RWPE2 (cell line): ENCODE results near the gene MIF4GD.

ENCODE experiments used
- ATAC-seq: fragments of 200-7000 bp; cut with Tn5 transposase; 3 replicates; pipeline ENCODE4 v1.9.1; 2021; ENCODE audit warnings: low read depth
- DNase-seq: peaks from one replicate; pipeline ENCODE4 v3.0.0-alpha.2; 2020; ENCODE audit warnings: low spot score
- H3K27ac ChIP-seq: fragments of 450-650 bp; 2 replicates; pipeline ENCODE4 v1.5.1; 2017; ENCODE audit warnings: mild to moderate bottlenecking; ENCODE audit not compliant: poor library complexity, severe bottlenecking
- H3K27me3 ChIP-seq: fragments of 250-450 bp; sonication (Bioruptor Pico); 2 replicates; pipeline ENCODE4 v1.5.1; 2021; ENCODE audit warnings: mild to moderate bottlenecking, moderate library complexity; ENCODE audit not compliant: insufficient read depth, poor library complexity, severe bottlenecking
- H3K36me3 ChIP-seq: fragments of 250-450 bp; sonication (Bioruptor Pico); 2 replicates; pipeline ENCODE4 v1.5.1; 2020; ENCODE audit warnings: low read depth, mild to moderate bottlenecking, moderate library complexity
- H3K4me1 ChIP-seq: fragments of 250-450 bp; sonication (Bioruptor Pico); 2 replicates; pipeline ENCODE4 v1.5.1; 2021; ENCODE audit warnings: mild to moderate bottlenecking, moderate library complexity; ENCODE audit not compliant: insufficient read depth, poor library complexity, severe bottlenecking
- H3K4me3 ChIP-seq: fragments of 250-450 bp; sonication (Bioruptor Pico); 2 replicates; pipeline ENCODE4 v1.5.1; 2021; ENCODE audit warnings: mild to moderate bottlenecking, moderate library complexity; ENCODE audit not compliant: severe bottlenecking
- H3K9me3 ChIP-seq: fragments of 250-450 bp; sonication (Bioruptor Pico); 2 replicates; pipeline ENCODE4 v1.5.1; 2021; ENCODE audit warnings: mild to moderate bottlenecking, moderate library complexity; ENCODE audit not compliant: severe bottlenecking
- TF ChIP-seq, protein P1 (sequence below): fragments of 450-650 bp; IDR thresholded peaks from one replicate; pipeline ENCODE4 v1.5.1; 2017; ENCODE audit warnings: mild to moderate bottlenecking, moderate library complexity; ENCODE audit not compliant: poor library complexity, severe bottlenecking

MIF4GD gene

DNA sequence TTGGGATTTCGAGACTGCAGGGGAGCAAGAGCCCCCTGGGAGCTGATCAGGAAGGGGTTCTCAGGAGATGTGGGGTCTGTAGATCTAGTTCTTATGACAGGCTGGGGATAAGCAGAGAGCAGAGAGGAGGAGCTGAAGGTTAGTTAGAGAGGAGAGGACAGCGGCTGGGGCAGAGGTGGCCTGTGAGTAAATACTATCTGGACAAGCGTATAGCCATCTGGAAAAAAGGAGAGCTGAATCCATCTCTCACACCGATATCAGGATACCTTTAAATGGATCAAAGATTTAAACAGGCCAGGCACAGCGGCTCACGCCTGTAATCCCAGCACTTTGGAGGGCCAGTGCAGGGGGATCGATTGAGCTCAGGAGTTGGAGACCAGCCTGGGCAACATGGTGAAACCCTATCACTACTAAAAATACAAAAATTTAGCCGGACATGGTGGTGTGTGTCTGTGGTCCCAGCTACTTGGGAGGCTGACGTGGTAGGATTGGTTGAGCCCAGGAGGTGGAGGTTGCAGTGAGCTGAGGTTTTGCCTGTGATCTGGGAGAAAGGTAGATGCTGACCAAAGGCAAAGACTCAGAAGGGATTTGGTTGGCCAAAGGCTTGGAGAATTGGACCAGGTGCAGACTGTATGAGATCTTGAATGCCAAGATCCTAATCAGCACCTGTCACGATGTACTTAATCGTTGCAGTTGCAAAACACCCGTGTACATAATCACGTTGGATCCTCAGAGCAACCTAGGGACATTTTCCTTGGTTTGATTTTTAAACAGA, 37.1 kb upstream of the MIF4GD start:
- Histone ChIP-seq H3K4me1 (no peaks in the 10 kb centered on the region), H3K36me3 (no peaks in the 10 kb centered on the region), H3K27me3 (no peaks in the 10 kb centered on the region), H3K9me3 (no peaks in the 10 kb centered on the region), H3K4me3 (no peak overlapping the region), H3K27ac (no peak overlapping the region)
- DNase-seq (no peak), ATAC-seq (no peak)
- TF ChIP-seq, protein P1, sequence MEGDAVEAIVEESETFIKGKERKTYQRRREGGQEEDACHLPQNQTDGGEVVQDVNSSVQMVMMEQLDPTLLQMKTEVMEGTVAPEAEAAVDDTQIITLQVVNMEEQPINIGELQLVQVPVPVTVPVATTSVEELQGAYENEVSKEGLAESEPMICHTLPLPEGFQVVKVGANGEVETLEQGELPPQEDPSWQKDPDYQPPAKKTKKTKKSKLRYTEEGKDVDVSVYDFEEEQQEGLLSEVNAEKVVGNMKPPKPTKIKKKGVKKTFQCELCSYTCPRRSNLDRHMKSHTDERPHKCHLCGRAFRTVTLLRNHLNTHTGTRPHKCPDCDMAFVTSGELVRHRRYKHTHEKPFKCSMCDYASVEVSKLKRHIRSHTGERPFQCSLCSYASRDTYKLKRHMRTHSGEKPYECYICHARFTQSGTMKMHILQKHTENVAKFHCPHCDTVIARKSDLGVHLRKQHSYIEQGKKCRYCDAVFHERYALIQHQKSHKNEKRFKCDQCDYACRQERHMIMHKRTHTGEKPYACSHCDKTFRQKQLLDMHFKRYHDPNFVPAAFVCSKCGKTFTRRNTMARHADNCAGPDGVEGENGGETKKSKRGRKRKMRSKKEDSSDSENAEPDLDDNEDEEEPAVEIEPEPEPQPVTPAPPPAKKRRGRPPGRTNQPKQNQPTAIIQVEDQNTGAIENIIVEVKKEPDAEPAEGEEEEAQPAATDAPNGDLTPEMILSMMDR = no peak

DNA sequence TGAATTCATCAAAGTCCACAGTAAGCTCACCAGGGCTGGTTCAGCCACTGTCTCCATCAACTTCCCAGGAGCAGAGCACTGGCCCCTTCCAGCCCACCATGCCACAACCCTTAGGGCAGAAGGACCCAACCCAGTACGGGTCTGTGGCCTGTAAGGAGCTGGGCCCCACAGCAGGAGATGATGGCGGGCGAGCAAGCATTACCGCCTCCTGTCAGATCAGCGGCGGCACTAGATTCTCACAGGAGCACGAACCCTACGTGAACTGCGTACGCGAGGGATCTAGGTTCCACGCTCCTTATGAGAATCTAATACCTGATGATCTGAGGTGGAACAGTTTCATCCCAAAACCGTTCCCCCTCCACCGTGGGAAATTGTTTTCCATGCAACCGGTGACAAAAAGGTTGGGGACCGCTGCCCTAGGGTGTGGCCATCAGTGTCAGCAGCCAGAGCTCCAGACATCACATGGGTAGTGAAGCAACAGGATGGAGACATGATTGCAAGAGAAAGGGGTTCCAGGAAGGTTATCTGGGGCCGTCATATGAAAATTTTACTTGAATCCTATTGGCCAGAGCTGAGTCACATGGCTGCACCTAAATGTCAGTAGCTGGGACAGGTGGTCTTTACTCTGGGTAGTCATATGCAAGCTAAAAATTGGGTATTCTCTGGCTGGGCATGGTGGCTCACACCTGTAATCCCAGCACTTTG, 30.6 kb upstream of the MIF4GD start:
- no peak overlapping the region for H3K4me3 ChIP-seq
- no peaks in the 10 kb centered on the region for H3K36me3 ChIP-seq
- no peak for DNase-seq
- H3K27ac ChIP-seq = no peak overlapping the region
- no peaks in the 10 kb centered on the region for H3K4me1 ChIP-seq
- H3K9me3 ChIP-seq = no peaks in the 10 kb centered on the region
- TF ChIP-seq, protein P1 = no peak
- H3K27me3 ChIP-seq = no peaks in the 10 kb centered on the region
- ATAC-seq = no peak

DNA sequence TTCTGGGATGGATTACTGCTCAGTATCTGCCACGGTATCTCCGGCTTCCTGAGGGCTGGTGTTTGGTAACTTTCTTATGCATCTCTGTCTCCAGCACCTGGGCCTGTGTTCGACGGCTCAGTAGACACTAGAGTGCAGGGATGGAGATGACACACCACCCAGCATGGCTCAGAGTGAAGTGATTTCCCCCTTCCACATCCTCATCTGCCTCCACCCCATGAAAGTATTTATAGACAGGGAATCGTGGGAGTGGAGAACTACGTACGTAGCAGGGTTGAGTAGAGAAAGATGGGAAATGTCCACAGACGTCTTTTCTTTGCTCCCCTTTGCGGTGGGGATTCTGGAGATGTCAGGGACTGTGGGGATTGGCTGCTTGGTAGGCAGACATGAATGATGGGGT, 30.0 kb upstream of the MIF4GD start:
- no peak overlapping the region for H3K27ac ChIP-seq

DNA sequence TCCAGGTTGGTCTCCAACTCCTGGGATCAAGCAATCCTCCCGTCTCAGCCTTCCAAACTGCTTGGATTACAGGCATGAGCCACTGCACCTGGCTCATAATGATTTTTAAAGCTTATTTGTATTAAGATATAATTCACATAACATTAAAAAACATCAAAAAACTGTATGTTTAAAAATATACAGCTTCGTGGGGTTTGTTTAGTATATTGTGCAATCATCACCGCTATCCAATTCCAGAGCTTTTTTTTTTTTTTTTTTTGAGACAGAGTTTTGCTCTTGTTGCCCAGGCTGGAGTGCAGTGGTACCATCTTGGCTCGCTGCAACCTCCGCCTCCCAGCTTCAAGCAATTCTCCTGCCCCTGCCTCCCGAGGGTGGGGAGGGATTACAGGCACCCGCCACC, 29.2 kb upstream of the MIF4GD start:
- ATAC-seq (no peak), DNase-seq (no peak)
- no peaks in the 10 kb centered on the region for H3K4me1 ChIP-seq
- no peaks in the 10 kb centered on the region for H3K9me3 ChIP-seq
- no peak overlapping the region for H3K4me3 ChIP-seq
- H3K36me3 ChIP-seq = no peaks in the 10 kb centered on the region
- TF ChIP-seq, protein P1 = no peak
- H3K27ac ChIP-seq = no peak overlapping the region
- no peaks in the 10 kb centered on the region for H3K27me3 ChIP-seq

More for the DNA sequence above, 30.0 kb upstream of the MIF4GD start:
- Histone ChIP-seq H3K9me3 (no peaks in the 10 kb centered on the region), H3K36me3 (no peaks in the 10 kb centered on the region), H3K4me1 (no peaks in the 10 kb centered on the region), H3K4me3 (no peak overlapping the region), H3K27me3 (no peaks in the 10 kb centered on the region)
- no peak for ATAC-seq
- DNase-seq = no peak
- TF ChIP-seq, protein P1 = no peak
